HCT116 (cell line): ENCODE data around the gene SULT1C4.

Experiments used
- EZH2 ChIP-seq: fragments of 200-600 bp; sonication (generic); IDR thresholded peaks from 2 replicates; pipeline ENCODE4 v1.6.1; 2017; ENCODE audit warnings: antibody characterized with exemption, mixed run types
- POLR2AphosphoS5 ChIP-seq: IDR thresholded peaks from 2 replicates; pipeline ENCODE4 v1.6.1; 2011; ENCODE audit warnings: mild to moderate bottlenecking, low read depth, low read length, moderate library complexity
- RAD21 ChIP-seq: IDR thresholded peaks from 2 replicates; pipeline ENCODE4 v1.6.1; 2012; ENCODE audit warnings: low read depth, mild to moderate bottlenecking
- SP1 ChIP-seq: IDR thresholded peaks from 2 replicates; pipeline ENCODE4 v1.6.1; 2012; ENCODE audit warnings: low read depth
- TF ChIP-seq, protein P1 (sequence below), 3 experiments: fragments of 200-600 bp in 1 of 3; sonication (generic) in 1 of 3; IDR thresholded peaks in 2 of 3; conservative IDR thresholded peaks in 1 of 3; 2 replicates each; pipeline ENCODE4 v1.5.1; 2012 to 2017; ENCODE audit warnings: low read depth in 2 of 3, low read length in 2 of 3, antibody characterized with exemption in 1 of 3, borderline replicate concordance in 1 of 3, control low read depth in 1 of 3, mild to moderate bottlenecking in 1 of 3, mixed read lengths in 1 of 3, mixed run types in 1 of 3, moderate library complexity in 1 of 3; ENCODE audit not compliant: insufficient read depth in 1 of 3
- TF ChIP-seq, protein P2 (sequence below): IDR thresholded peaks from 2 replicates; pipeline ENCODE4 v1.6.1; 2012; ENCODE audit warnings: low read depth

DNA sequence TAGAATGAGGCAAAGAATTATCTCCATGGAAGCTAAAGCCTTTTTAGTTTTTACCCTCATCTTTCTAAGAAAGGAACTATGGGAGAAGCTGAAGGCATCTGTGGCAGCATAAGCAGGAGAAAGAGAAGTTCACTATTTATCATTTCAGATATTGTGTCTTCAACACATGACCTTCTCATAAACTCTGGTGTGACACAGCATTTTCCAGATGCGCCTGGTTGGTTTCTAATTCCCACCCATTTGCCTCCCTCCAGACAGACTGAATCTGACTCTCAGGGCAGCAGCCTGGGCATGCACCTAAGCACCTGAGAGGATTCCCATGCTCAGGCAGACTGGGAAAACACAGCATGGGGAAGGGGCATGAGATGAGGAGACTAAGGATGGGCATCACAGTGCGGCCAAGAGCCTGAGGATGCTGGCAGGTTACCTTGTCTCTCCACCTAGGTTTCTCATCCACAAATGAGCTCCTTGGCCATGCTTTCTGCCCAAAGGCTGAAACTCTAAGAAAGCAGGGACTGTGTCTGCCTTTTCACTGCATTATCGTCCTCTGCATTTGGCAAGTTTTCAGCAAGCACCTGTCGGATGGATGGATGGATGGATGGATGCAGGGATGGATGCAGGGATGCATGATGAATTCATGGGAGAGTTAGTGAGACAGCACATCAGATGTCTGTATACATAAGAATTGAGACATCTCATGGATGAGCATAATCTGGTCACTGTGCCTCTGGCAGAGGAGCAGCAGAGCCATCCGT, 28.8 kb upstream of the SULT1C4 start:
- TF ChIP-seq, protein P1, sequence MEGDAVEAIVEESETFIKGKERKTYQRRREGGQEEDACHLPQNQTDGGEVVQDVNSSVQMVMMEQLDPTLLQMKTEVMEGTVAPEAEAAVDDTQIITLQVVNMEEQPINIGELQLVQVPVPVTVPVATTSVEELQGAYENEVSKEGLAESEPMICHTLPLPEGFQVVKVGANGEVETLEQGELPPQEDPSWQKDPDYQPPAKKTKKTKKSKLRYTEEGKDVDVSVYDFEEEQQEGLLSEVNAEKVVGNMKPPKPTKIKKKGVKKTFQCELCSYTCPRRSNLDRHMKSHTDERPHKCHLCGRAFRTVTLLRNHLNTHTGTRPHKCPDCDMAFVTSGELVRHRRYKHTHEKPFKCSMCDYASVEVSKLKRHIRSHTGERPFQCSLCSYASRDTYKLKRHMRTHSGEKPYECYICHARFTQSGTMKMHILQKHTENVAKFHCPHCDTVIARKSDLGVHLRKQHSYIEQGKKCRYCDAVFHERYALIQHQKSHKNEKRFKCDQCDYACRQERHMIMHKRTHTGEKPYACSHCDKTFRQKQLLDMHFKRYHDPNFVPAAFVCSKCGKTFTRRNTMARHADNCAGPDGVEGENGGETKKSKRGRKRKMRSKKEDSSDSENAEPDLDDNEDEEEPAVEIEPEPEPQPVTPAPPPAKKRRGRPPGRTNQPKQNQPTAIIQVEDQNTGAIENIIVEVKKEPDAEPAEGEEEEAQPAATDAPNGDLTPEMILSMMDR (IDR thresholded peaks at IDR 0.05 in 2 of 3, conservative IDR thresholded peaks at IDR 0.05 in 1 of 3; ENCODE audit: borderline replicate concordance in 1 of 3, insufficient read depth in 1 of 3, low read depth in 2 of 3, low read length in 2 of 3) = no peak
- TF ChIP-seq RAD21 (no peak), SP1 (no peak), POLR2AphosphoS5 (no peak), EZH2 (no peak)
- TF ChIP-seq, protein P2, sequence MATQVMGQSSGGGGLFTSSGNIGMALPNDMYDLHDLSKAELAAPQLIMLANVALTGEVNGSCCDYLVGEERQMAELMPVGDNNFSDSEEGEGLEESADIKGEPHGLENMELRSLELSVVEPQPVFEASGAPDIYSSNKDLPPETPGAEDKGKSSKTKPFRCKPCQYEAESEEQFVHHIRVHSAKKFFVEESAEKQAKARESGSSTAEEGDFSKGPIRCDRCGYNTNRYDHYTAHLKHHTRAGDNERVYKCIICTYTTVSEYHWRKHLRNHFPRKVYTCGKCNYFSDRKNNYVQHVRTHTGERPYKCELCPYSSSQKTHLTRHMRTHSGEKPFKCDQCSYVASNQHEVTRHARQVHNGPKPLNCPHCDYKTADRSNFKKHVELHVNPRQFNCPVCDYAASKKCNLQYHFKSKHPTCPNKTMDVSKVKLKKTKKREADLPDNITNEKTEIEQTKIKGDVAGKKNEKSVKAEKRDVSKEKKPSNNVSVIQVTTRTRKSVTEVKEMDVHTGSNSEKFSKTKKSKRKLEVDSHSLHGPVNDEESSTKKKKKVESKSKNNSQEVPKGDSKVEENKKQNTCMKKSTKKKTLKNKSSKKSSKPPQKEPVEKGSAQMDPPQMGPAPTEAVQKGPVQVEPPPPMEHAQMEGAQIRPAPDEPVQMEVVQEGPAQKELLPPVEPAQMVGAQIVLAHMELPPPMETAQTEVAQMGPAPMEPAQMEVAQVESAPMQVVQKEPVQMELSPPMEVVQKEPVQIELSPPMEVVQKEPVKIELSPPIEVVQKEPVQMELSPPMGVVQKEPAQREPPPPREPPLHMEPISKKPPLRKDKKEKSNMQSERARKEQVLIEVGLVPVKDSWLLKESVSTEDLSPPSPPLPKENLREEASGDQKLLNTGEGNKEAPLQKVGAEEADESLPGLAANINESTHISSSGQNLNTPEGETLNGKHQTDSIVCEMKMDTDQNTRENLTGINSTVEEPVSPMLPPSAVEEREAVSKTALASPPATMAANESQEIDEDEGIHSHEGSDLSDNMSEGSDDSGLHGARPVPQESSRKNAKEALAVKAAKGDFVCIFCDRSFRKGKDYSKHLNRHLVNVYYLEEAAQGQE = no peak
